SK-N-SH (cell line): Measurements from ENCODE around the gene DDAH1. TPM values are rescaled to one million over a fixed set of nuclear protein-coding genes. Genes with fewer than 3 reads are reported as not detected.
A peak's percentile ranks its signal among the peaks of the same experiment; 100 is the strongest.

Source experiments
- CTCF ChIA-PET: fragments of 300-600, 350-600 bp; formaldehyde crosslinking; extraction: SDS; loops from one replicate; lab custom pipeline; 2021; lab: Yijun Ruan, JAX
- POLR2A ChIA-PET: fragments of 350-600 bp; sonication (Branson Sonifier 250); formaldehyde crosslinking; extraction: SDS; loops from one replicate; lab custom pipeline; 2020; ENCODE audit warnings: antibody characterized with exemption, inconsistent platforms; lab: Yijun Ruan, JAX
- DNase-seq: peaks from one replicate; pipeline ENCODE4 v3.0.0; 2012
- H2AFZ ChIP-seq: fragments of 200-600 bp; sonication (generic); 2 replicates; pipeline ENCODE4 v1.8.1; 2016; ENCODE audit warnings: antibody characterized with exemption, mild to moderate bottlenecking, low read depth
- H3F3A ChIP-seq: fragments of 200-600 bp; sonication (generic); replicated peaks from 2 replicates; pipeline ENCODE3; 2016; ENCODE audit warnings: antibody characterized with exemption, mild to moderate bottlenecking; ENCODE audit not compliant: insufficient read depth
- H3K27ac ChIP-seq, 2 experiments: fragments of 200-500 bp in 1 of 2; fragments of 200-600 bp in 1 of 2; sonication (Bioruptor generic) in 1 of 2; sonication (generic), shearing (Covaris generic) in 1 of 2; 2 replicates each; pipeline versions ENCODE4 v1.5.1 to v1.6.1; 2014 to 2016; ENCODE audit warnings: low read depth in 2 of 2, inconsistent platforms in 1 of 2, low read length in 1 of 2, mild to moderate bottlenecking in 1 of 2, mixed read lengths in 1 of 2
- H3K27me3 ChIP-seq: fragments of 200-600 bp; sonication (generic), shearing (Covaris generic); 2 replicates; pipeline ENCODE4 v1.6.1; 2016; ENCODE audit warnings: mixed run types; ENCODE audit not compliant: insufficient read depth
- H3K36me3 ChIP-seq, 2 experiments: fragments of 200-500 bp in 1 of 2; fragments of 200-600 bp in 1 of 2; sonication (Bioruptor generic) in 1 of 2; sonication (generic) in 1 of 2; replicated peaks in 1 of 2; 2 replicates each; pipeline versions ENCODE3 to v1.5.1; 2014 to 2016; ENCODE audit warnings: low read length in 1 of 2, mild to moderate bottlenecking in 1 of 2; ENCODE audit not compliant: insufficient read depth in 2 of 2, control insufficient read depth in 1 of 2
- H3K4me1 ChIP-seq, 2 experiments: fragments of 200-500 bp in 1 of 2; fragments of 200-600 bp in 1 of 2; sonication (Bioruptor generic) in 1 of 2; sonication (generic), shearing (Covaris generic) in 1 of 2; 2 replicates each; pipeline versions ENCODE4 v1.5.1 to v1.6.1; 2014 to 2016; ENCODE audit warnings: low read depth in 1 of 2, low read length in 1 of 2, mixed run types in 1 of 2; ENCODE audit not compliant: insufficient read depth in 2 of 2, control insufficient read depth in 1 of 2
- H3K4me2 ChIP-seq: fragments of 200-600 bp; sonication (generic), shearing (Covaris generic); 2 replicates; pipeline ENCODE4 v1.6.1; 2017; ENCODE audit warnings: mixed run types
- H3K4me3 ChIP-seq, 2 experiments: fragments of 200-500 bp in 1 of 2; fragments of 200-600 bp in 1 of 2; sonication (Bioruptor generic) in 1 of 2; sonication (generic), shearing (Covaris generic) in 1 of 2; 2 replicates each; pipeline versions ENCODE4 v1.5.1 to v1.8.1; 2014 to 2016; ENCODE audit warnings: low read depth in 2 of 2, inconsistent platforms in 1 of 2, low read length in 1 of 2, mild to moderate bottlenecking in 1 of 2, mixed read lengths in 1 of 2, moderate library complexity in 1 of 2
- H3K79me2 ChIP-seq: fragments of 200-600 bp; sonication (generic); 2 replicates; pipeline ENCODE4 v1.8.1; 2017; ENCODE audit warnings: mild to moderate bottlenecking; ENCODE audit not compliant: insufficient read depth
- H3K9ac ChIP-seq: fragments of 200-600 bp; sonication (generic); 2 replicates; pipeline ENCODE4 v1.6.1; 2017; ENCODE audit warnings: mixed run types
- H3K9me2 ChIP-seq: fragments of 200-600 bp; sonication (generic); 2 replicates; pipeline ENCODE4 v1.6.1; 2017; ENCODE audit warnings: mixed run types
- H3K9me3 ChIP-seq: fragments of 200-600 bp; sonication (generic); 2 replicates; pipeline ENCODE4 v1.6.1; 2017; ENCODE audit warnings: mixed run types, mild to moderate bottlenecking, moderate library complexity
- H4K20me1 ChIP-seq: fragments of 200-600 bp; sonication (generic); 2 replicates; pipeline ENCODE4 v1.6.1; 2017; ENCODE audit warnings: mild to moderate bottlenecking, mixed run types; ENCODE audit not compliant: insufficient read depth
- EP300 ChIP-seq, 2 experiments: IDR thresholded peaks; 2 replicates each; pipeline versions ENCODE4 v1.4.0 to v1.6.1; 2012; ENCODE audit warnings: borderline replicate concordance in 1 of 2, low read depth in 1 of 2, low read length in 1 of 2
- FOSL2 ChIP-seq: IDR thresholded peaks from 2 replicates; pipeline ENCODE4 v1.4.0; 2012; ENCODE audit warnings: low read depth, mild to moderate bottlenecking, moderate library complexity, borderline replicate concordance
- FOXM1 ChIP-seq: IDR thresholded peaks from 2 replicates; pipeline ENCODE4 v1.4.0; 2012; ENCODE audit warnings: low read depth, mild to moderate bottlenecking
- GABPA ChIP-seq: IDR thresholded peaks from 2 replicates; pipeline ENCODE4 v1.4.0; 2012; ENCODE audit warnings: low read depth, mild to moderate bottlenecking
- GATA2 ChIP-seq: sonication (generic); formaldehyde crosslinking; IDR thresholded peaks from 2 replicates; pipeline ENCODE4 v1.5.0; 2020; ENCODE audit warnings: mild to moderate bottlenecking, missing genetic modification reagents
- JUND ChIP-seq: IDR thresholded peaks from 2 replicates; pipeline ENCODE4 v1.4.0; 2012
- MEF2A ChIP-seq: IDR thresholded peaks from 2 replicates; pipeline ENCODE4 v1.4.0; 2012; ENCODE audit warnings: low read depth, borderline replicate concordance
- MXI1 ChIP-seq: IDR thresholded peaks from 2 replicates; pipeline ENCODE4 v1.6.1; 2012; ENCODE audit warnings: mild to moderate bottlenecking, low read depth, low read length, improper control_type of control experiment
- NFIC ChIP-seq: IDR thresholded peaks from 2 replicates; pipeline ENCODE4 v1.4.0; 2012; ENCODE audit warnings: borderline replicate concordance
- NRF1 ChIP-seq: IDR thresholded peaks from 2 replicates; pipeline ENCODE4 v1.6.1; 2012; ENCODE audit warnings: low read depth, mild to moderate bottlenecking, low read length
- POLR2AphosphoS5 ChIP-seq: IDR thresholded peaks from 2 replicates; pipeline ENCODE4 v1.6.1; 2012; ENCODE audit warnings: low read depth, low read length
- RCOR1 ChIP-seq: fragments of 150-350 bp; IDR thresholded peaks from 2 replicates; pipeline ENCODE4 v1.6.1; 2017; ENCODE audit warnings: antibody characterized with exemption, low read length
- RXRA ChIP-seq: IDR thresholded peaks from 2 replicates; pipeline ENCODE4 v1.4.0; 2012; ENCODE audit warnings: low read depth, mild to moderate bottlenecking, borderline replicate concordance
- SMC3 ChIP-seq: IDR thresholded peaks from 2 replicates; pipeline ENCODE4 v1.6.1; 2012; ENCODE audit warnings: low read depth, low read length, improper control_type of control experiment
- TCF12 ChIP-seq: IDR thresholded peaks from 2 replicates; pipeline ENCODE4 v1.4.0; 2012
- TEAD4 ChIP-seq: IDR thresholded peaks from 2 replicates; pipeline ENCODE4 v1.4.0; 2012; ENCODE audit warnings: mild to moderate bottlenecking, borderline replicate concordance; ENCODE audit not compliant: insufficient read depth
- YY1 ChIP-seq: IDR thresholded peaks from 2 replicates; pipeline ENCODE4 v1.4.0; 2012; ENCODE audit warnings: low read depth, mild to moderate bottlenecking
- WGBS: methylation state at CpG from one replicate; pipeline ENCODE4 v1.1.6; 2017; ENCODE audit warnings: low lambda C conversion rate; 5-methylcytosine and 5-hydroxymethylcytosine counted together
- polyA plus RNA-seq, 3 experiments: library from polyadenylated mRNA; depleted of rRNA; stranded (reverse); fragments of >200 nt; gene quantifications; 2 replicates each; pipeline ENCODE4 v1.2.3, GENCODE V29; 2012
- TF ChIP-seq, protein P1 (sequence below): IDR thresholded peaks from 2 replicates; pipeline ENCODE4 v1.4.0; 2012; ENCODE audit warnings: low read depth
- TF ChIP-seq, protein P2 (sequence below): fragments of 200-600 bp; sonication (generic); IDR thresholded peaks from 2 replicates; pipeline ENCODE4 v1.6.1; 2017; ENCODE audit warnings: antibody characterized with exemption, mild to moderate bottlenecking, moderate library complexity
- TF ChIP-seq, protein P3 (sequence below): IDR thresholded peaks from 2 replicates; pipeline ENCODE4; 2012
- TF ChIP-seq, protein P4 (sequence below): IDR thresholded peaks from 2 replicates; pipeline ENCODE4 v1.4.0; 2012; ENCODE audit warnings: low read depth, borderline replicate concordance
- TF ChIP-seq, protein P5 (sequence below): IDR thresholded peaks from 2 replicates; pipeline ENCODE4 v1.4.0; 2012; ENCODE audit warnings: low read depth, borderline replicate concordance

DDAH1 gene
- polyA plus RNA-seq, 1 of the 3 experiments (the other 2 are of a cell fraction): 64.3 TPM

DNA sequence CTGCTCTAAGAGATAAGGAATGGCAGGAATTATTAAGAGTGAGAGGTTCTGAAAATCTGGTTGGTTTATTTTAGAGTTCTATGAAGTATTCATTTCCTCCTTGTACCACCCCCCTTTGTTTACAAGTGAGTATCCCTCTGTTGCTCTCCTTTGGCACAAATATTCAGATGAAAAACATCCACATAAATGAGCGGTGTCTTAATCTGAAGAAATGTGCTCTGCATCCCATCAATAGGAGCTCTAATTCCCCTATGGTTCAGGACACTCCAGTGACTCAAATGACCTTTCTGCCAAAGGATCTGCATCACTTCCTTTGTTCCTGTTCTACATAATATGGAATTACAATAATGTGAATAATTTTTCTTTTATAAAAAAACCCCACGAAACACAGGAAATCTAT lies 16.6 kb downstream of the DDAH1 start:
- Histone ChIP-seq H3K27ac (peak overlapping the region; percentile 77 to 79), H2AFZ (no peak overlapping the region), H3K9me2 (no peaks in the 10 kb centered on the region), H3K4me1 (peaks cover 41 to 46% of the 10 kb centered on the region in 2 experiments), H4K20me1 (peaks cover 5% of the 10 kb centered on the region; the same call in 1 of the 2 replicates), H3K27me3 (no peaks in the 10 kb centered on the region), H3K36me3 (peaks cover 9 to 18% of the 10 kb centered on the region in 2 experiments), H3K9ac (peak overlapping the region; percentile 1; the same call in 1 of the 2 replicates), H3K9me3 (no peaks in the 10 kb centered on the region), H3F3A (peaks cover 27% of the 10 kb centered on the region), H3K4me2 (peak overlapping the region; percentile 32), H3K79me2 (peaks cover 100% of the 10 kb centered on the region), H3K4me3 (0 out of 4 replicates have a peak overlapping the region, but pooled peaks of 1 of the 2 experiments have one; percentile 7)
- no peak for DNase-seq
- ChIA-PET POLR2A (no interaction called here), CTCF (interaction anchor here (1.0 kb wide), 1 partner anchor 128 kb away, joined by 3 read pairs; no protein-coding TSS in a partner anchor)
- 18% methylated on average over 2 of the region's 2 CpGs for WGBS
- TF ChIP-seq GATA2 (no peak), GABPA (0 out of 2 replicates have a peak, but pooled peaks have one; percentile 25), SMC3 (no peak), RXRA (peak; percentile 75), RCOR1 (no peak), JUND (peak; percentile 74), FOXM1 (0 out of 2 replicates have a peak, but pooled peaks have one; percentile 24), EP300 (IDR thresholded peaks at IDR 0.05; ENCODE audit: borderline replicate concordance in 1 of 2, low read depth in 1 of 2, low read length in 1 of 2) (peak; percentile 35 to 83), NRF1 (no peak), FOSL2 (peak; percentile 63; the same call in 1 of the 2 replicates), MXI1 (no peak), POLR2AphosphoS5 (peak; percentile 51; the same call in 1 of the 2 replicates), YY1 (no peak), MEF2A (no peak), TEAD4 (peak; percentile 74), NFIC (peak; percentile 75), TCF12 (peak; percentile 92)
- TF ChIP-seq, protein P1, sequence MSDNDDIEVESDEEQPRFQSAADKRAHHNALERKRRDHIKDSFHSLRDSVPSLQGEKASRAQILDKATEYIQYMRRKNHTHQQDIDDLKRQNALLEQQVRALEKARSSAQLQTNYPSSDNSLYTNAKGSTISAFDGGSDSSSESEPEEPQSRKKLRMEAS: 0 out of 2 replicates have a peak, but pooled peaks have one; percentile 26
- TF ChIP-seq, protein P2, sequence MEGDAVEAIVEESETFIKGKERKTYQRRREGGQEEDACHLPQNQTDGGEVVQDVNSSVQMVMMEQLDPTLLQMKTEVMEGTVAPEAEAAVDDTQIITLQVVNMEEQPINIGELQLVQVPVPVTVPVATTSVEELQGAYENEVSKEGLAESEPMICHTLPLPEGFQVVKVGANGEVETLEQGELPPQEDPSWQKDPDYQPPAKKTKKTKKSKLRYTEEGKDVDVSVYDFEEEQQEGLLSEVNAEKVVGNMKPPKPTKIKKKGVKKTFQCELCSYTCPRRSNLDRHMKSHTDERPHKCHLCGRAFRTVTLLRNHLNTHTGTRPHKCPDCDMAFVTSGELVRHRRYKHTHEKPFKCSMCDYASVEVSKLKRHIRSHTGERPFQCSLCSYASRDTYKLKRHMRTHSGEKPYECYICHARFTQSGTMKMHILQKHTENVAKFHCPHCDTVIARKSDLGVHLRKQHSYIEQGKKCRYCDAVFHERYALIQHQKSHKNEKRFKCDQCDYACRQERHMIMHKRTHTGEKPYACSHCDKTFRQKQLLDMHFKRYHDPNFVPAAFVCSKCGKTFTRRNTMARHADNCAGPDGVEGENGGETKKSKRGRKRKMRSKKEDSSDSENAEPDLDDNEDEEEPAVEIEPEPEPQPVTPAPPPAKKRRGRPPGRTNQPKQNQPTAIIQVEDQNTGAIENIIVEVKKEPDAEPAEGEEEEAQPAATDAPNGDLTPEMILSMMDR: no peak
- TF ChIP-seq, protein P3, sequence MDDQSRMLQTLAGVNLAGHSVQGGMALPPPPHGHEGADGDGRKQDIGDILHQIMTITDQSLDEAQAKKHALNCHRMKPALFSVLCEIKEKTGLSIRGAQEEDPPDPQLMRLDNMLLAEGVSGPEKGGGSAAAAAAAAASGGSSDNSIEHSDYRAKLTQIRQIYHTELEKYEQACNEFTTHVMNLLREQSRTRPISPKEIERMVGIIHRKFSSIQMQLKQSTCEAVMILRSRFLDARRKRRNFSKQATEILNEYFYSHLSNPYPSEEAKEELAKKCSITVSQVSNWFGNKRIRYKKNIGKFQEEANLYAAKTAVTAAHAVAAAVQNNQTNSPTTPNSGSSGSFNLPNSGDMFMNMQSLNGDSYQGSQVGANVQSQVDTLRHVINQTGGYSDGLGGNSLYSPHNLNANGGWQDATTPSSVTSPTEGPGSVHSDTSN: peak; percentile 79
- TF ChIP-seq, protein P4, sequence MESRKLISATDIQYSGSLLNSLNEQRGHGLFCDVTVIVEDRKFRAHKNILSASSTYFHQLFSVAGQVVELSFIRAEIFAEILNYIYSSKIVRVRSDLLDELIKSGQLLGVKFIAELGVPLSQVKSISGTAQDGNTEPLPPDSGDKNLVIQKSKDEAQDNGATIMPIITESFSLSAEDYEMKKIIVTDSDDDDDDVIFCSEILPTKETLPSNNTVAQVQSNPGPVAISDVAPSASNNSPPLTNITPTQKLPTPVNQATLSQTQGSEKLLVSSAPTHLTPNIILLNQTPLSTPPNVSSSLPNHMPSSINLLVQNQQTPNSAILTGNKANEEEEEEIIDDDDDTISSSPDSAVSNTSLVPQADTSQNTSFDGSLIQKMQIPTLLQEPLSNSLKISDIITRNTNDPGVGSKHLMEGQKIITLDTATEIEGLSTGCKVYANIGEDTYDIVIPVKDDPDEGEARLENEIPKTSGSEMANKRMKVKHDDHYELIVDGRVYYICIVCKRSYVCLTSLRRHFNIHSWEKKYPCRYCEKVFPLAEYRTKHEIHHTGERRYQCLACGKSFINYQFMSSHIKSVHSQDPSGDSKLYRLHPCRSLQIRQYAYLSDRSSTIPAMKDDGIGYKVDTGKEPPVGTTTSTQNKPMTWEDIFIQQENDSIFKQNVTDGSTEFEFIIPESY: 0 out of 2 replicates have a peak, but pooled peaks have one; percentile 29
- TF ChIP-seq, protein P5, sequence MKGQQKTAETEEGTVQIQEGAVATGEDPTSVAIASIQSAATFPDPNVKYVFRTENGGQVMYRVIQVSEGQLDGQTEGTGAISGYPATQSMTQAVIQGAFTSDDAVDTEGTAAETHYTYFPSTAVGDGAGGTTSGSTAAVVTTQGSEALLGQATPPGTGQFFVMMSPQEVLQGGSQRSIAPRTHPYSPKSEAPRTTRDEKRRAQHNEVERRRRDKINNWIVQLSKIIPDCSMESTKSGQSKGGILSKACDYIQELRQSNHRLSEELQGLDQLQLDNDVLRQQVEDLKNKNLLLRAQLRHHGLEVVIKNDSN: no peak
